Esophagus squamous epithelium (tissue), 4 donors: ENCODE measurements around the gene LIM2.
"Not testable (repeated sequence)": the region's sequence is repeated elsewhere in the genome, so short reads cannot be mapped to it uniquely, and the experiment has no call there.

Experiments
- CTCF ChIP-seq, 6 experiments: fragments of 450-650 bp in 4 of 6; fragments of 200-600 bp in 2 of 6; sonication (generic) in 2 of 6; IDR thresholded peaks; one replicate each; pipeline ENCODE4 v1.5.1; 2016 to 2019; ENCODE audit warnings: antibody characterized with exemption in 6 of 6, mild to moderate bottlenecking in 4 of 6, moderate library complexity in 4 of 6
- POLR2A ChIP-seq, 4 donors: fragments of 450-650 bp; IDR thresholded peaks; one replicate each; pipeline ENCODE4 v1.6.1; 2017; ENCODE audit warnings: antibody characterized with exemption in 4 of 4, mild to moderate bottlenecking in 4 of 4, moderate library complexity in 3 of 4

GRCh38 chr19:51420511-51420910 lies 32.7 kb upstream of the LIM2 start:
- not testable (repeated sequence) for TF ChIP-seq CTCF, POLR2A (IDR thresholded peaks at IDR 0.05)
